M059J (cell line): ENCODE results near the gene ITPKB. TPM values are rescaled to one million over a fixed set of nuclear protein-coding genes. Genes with fewer than 3 reads are reported as not detected.
A peak's percentile ranks its signal among the peaks of the same experiment; 100 is the strongest.
"Not testable (repeated sequence)": the region's sequence is repeated elsewhere in the genome, so short reads cannot be mapped to it uniquely, and the experiment has no call there.

Experiments
- DNase-seq: peaks from one replicate; pipeline ENCODE4 v3.0.0-alpha.2; 2012; ENCODE audit warnings: low read depth
- total RNA-seq: library from RNA; depleted of rRNA; stranded (reverse); fragments of >200 nt; shearing (Covaris generic); gene quantifications from 2 replicates; pipeline ENCODE4 v1.2.3, GENCODE V29; 2014

The ITPKB gene
- total RNA-seq, 1 experiment from 2014 or later = 6.1 TPM

DNA sequence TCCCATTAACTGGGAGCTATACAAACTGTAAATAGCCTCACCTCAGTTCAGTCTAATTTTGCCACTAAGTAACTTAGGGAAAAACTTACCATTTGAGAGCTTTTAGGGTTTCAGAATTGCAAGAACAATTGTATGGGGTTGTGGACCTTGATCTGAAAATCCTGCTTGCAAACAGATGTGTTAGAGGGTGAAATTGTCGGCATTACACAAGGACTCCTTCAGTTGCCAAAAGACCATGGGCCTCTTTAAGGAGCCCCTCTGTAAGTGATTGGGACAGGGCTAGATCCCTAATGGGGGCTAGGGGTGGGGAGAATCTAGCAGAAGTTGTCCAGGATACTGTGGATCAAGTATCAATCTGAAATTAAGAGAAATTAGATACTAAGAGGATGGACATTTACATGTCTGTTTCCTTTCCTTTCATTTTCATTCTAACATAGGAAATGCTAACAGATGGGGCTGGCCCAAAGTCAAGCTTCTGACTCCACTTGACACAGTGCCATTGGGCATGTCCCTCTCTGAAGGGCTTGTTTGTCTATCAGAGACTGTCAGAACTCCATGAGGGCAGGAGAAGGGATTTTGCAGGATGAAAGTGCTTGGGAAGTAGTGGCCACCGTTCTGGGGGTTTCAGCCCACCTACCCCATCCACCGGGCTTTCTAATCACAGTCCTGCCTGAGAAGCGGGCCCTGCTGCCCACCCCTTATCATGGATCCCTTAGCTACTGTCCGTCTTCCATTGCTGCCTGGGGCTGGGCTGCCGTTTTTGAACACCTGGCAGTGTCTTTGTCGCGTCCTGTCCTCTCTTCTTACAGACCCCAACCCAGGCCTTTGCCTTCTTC lies 135.8 kb downstream of the ITPKB start:
- peak; percentile 54 for DNase-seq

DNA sequence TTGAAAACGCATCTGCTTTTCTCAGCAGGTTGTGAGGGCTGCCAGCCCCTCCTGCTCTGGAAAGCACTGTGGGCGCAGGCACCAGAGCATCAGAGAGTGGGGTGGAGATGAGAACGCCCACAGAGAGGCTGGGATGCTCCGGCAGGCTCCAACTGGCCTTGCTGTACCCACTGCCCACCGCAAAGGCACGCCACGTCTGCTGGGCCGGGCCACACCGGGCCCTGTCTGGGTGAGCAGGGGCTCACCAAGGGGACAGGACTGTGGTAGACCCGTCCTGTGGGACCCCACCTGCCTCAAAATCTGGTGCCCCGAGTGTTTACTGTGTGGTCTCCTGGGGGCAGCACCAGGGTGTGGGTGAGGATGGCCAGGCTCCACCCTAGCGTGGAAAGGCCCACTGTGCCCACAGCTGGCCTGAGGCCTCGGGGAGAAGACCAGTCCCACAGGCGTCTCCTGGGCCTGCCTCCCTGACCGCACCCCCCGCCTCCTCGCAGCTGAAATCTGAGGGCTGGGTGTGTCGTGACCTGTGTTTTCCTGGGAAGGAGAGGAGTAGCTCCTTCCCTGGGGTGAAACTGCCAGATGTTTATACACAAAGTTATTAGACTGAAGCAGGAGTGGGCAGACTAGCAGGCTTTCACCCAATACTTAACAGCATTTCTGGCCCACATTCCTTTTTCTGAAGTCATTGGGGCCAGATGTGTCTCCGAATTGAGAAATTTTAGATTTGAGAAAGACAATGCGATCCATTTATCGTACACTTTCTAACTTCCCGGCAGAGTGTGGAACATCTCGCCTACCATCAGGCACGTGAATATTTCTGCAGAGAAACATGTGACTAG lies 136.7 kb downstream of the ITPKB start:
- DNase-seq = no peak

DNA sequence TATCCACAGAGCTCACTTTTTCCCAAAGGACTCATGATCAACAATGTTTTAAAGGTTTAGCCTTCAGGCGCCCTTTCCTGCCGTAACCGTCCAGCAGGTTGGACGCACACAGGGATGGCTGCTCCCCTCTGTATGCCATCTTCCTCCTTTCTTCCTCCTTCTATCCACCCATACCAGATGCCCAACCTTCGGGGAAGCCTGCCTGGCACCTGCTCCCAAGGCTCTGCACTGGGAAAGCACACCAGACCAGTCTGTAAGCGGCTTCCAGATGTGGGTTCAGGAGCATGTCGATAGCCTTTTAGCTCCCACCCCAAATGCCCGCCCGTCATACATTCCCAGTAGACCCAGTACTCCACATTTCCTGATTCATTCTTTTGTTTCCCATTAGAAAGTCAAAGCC lies 137.6 kb downstream of the ITPKB start:
- DNase-seq = no peak

DNA sequence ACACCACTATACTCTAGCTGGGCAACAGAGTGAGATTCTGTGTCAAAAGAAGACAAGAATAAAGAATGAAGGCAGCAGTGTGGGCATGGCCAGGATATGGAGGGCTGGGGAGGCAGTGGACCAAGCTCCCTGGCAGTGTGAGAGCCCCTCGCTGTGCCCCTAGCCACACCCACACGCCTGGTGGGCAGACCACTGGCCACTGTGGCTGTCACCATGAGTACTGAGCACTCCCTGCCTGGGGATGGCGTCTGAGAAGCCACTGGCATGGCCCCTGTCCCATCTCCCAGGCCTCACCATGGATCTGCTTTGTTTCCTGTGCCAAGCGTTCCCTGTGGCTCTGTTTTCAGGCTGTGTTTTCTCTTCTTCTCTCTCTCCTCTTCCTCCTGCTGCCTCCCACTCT lies 138.8 kb downstream of the ITPKB start:
- no peak for DNase-seq

DNA sequence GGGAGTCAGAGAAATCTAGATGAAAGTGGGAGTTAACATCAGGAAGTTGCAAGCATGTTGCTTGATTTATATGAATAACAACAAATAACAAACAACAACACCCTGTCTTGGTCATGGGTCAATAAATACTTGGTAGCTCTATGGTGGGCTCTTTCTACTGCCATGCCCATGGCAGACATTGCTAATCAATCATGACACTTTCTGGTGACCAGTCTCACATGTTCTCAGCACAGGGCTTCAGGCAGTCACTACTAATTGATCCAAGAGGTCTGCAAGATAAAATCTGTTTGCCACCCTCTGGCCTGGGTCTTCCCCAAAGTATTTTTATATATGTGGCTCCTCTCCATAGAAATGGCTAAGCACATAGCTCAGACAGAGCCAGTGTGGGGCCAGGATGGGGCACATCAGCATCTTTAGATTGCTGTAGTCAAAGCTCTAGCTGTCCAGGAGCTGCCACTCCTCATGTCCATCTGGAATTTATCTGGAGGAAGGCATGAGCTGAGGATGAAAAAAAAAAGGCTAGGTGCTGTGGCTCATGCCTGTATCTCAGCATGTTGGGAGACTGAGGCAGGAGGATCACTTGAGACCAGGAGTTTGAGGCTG lies 139.3 kb downstream of the ITPKB start:
- DNase-seq = no peak

DNA sequence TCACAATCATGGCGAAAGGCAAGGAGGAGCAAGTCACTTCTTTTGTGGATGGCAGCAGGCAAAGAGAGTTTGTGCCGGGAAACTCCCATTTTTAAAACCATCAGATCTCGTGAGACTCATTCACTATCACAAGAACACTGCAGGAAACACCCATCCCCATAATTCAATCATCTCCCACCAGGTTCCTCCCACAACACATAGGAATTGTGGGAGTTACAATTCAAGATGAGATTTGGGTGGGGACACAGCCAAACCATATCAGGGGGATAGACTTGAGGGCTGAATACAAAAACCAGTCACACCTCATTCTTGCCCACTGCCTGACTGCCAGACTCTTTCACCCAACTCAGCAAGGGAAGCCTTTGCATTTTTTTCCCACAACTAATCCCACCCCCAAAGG lies 140.1 kb downstream of the ITPKB start:
- not testable (repeated sequence) for DNase-seq

DNA sequence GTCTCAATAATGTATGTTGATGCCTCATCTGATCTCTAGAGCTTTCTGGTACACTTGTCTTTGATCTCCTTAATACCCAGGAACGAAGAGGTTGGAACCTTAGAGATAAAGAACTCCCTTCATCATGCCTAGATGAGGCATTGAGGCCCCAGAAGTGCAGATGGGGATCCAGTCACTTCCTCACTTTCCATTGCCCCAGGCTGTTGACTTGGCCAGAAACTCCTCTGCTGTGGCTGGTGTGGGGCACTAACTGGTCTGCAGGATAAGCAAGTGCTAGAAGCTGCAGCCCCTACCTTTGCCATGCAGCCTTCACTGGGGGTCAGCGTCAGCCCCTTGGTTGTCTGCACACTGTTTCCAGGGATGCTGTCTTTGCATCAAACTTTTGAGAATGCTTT lies 140.6 kb downstream of the ITPKB start:
- DNase-seq = peak; percentile 40

DNA sequence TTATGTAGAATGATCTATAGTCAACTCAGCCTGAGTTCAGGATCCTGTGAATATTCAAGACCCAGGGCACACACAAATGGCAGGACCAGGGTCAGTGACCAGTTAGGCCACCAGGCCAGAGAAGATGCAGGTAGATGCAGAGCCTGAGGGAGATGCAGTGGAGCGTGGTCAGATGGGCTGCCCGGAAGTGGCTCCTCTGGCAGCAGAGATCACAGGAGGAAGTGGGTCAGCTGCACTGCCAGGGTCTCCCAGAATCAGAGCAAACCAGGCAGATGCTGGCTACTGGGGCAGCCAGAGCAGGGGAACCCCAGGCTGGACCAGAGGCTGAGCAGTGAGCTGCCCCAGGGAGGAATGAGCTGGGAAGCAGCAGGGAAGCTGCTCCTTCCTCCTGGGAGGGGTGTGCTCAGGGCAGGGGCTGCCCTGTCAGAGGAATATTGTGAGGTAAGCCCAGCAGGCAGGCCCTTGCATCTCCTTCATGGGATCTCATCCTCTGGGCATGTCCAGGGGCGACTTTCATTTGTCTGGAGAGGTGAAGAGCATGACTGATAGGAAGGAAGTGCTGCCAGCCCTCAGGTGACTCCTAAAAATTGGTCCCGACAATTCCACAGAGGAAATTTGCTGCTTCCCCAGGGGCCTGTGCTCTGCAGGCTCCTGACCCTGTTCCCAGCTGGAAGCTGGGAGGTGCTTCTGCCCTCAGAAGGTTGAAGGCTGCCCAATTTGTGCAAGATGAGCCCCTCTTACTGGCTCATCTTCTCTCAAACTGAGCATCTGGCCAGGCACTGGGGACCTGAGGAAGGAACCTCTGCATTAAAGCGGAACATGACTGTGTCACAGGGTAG lies 141.2 kb downstream of the ITPKB start:
- no peak for DNase-seq

DNA sequence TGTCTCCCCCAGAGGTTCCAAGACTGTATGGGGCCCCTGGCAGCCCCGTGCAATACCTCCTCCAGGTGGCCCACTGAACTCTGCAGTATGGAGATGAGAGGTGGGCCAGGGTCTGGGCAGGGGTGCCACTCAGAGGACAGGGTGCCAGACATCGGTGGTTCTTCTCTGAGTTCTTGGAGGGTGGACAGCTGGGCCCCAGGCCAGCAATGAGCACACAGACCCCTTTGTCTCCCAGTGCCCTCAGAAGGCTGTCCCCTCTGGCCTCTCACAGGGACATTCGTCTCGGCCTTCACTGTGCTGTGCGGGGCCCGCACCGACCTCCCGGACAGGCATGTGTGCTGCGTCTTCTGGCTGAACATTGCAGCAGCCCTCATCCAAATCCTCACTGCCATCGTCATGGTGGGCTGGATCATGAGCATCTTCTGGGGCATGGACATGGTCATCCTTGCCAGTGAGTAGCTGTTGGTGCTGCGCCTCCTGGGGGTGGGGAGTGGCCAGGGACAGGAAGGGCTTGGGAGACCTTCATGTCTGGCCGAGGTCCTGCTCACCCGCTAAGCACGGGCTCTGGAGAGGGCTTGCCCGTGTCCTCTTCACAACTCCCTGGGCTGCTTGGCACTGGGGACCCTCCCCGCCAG lies 142.4 kb downstream of the ITPKB start:
- DNase-seq = no peak

DNA sequence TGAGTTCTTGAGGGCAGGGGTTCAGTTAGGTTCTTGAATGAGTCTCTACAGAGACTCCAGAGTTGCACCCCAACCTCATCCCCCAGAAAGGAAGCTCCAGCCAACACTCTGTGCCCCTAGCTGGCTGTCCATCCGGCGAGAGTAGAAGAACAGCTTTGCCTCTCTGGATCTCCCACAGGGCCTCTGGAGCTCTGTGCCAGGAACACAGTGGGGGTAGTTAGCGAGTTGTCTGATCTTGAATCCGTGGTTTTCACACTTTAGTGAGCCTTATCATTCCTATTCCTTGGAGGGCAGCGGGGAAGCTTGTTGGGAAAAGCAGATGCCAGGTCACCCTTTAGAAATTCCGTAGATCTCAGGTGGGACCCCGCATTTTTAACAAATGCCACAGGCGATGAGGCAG lies 145.5 kb downstream of the ITPKB start:
- no peak for DNase-seq

DNA sequence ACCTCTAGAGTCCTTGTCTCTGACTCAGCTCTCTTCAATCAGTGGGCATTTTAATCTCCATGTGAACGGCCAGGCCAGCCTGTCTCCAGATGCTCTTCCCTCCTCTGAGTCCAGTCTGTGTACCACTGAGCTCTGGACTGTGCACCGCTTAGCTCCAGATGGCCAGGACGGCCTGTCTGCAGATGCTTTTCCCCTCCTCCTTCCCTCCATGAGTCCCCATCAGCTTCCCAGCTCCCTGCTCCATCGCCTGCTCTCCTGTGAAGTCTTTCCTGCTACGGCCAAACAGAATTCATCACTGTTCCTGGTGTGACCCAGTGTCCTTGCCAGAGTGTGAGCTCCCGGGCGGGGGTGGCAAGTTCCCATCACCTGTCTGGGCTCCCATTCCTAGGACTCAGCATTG lies 148.5 kb downstream of the ITPKB start:
- DNase-seq = no peak

DNA sequence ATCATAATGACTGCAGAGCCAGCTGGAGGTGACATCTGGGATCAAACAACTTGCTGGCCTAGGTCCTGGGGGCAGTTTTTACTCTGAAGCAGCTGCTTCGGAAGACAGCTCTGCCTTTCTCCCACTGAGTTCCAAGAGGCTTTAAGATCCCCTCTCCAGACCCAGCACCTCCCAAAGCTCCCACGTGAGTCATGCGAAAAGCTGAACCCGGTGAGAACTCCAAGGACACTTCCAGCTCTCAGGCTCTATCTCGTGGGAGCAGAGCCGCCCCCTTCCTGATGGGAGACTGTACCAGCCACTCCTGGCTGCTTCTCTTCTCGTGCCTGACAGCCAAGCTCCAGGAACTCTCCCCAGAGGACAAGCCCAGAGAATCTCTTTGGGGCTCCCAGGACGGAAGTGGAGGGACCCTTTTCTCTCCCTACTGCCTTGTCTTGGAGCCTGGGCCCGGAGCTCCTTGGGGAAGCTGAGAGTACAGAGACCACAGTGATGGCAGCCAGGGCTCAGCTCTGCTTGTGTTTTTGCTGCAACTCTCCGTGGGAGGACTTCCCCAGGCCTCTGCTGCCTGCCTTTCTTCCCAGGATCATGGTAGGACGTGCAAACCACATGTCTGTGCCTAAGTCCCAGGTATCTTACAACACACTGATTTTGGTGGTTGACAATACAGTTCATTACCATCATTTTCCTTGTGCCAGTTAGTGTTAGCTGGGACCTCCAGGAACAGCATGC lies 149.9 kb downstream of the ITPKB start:
- DNase-seq = no peak

DNA sequence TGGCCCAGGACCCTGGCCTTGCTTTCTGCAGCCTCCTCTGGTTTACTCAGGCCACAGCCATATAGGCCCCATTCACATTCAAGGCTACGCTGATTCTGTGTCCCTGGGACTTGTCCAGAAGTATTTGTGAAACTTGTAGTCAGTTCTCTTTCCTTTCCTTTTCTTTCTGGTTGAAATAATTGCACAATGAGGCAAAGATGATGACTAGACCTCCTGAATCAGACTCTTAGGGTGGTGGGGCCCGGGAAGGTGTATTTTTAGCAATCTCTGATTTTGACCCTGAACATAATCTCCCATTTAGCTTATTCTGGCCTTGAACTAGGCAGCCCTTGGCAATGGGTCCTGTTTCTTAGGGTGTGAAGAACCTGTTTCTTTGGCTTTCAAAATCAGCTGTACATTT lies 150.6 kb downstream of the ITPKB start:
- DNase-seq = no peak

DNA sequence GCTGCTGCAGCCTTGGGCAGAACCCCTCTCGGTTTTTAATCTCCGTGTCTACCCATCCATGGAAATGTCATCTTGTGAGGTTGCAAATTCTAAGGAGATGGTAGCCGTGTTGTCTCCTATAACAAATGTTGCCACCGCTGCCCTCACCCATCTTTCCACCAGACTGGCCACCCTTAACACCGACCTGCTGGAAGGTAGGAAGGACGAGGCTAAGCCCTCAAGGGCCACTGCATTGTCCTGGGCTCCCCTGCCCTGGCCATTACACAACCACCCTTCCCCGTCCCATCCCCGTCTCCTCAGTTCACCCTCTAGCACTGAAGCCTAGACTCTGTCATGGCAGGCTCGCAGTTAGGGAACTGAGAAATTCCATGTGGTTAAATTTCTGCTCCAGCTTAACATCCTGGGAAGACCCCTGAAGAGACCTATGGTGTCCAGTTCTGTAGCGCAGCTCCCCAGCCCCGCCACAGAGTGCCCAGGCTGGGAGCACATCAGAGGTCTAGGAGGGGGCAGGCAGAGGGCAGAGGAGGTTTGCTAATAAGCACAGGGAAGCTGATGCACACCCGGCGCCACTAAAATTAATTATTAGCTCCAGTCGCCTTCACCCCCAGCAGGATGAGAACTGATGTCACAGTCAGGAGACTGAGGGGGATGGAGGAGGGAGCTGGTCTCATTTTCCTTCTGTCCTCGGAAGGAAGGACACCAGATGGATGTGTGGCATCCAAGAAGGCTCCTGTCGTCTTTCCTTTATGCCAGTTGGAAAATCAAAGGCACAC lies 152.2 kb downstream of the ITPKB start:
- DNase-seq = no peak

DNA sequence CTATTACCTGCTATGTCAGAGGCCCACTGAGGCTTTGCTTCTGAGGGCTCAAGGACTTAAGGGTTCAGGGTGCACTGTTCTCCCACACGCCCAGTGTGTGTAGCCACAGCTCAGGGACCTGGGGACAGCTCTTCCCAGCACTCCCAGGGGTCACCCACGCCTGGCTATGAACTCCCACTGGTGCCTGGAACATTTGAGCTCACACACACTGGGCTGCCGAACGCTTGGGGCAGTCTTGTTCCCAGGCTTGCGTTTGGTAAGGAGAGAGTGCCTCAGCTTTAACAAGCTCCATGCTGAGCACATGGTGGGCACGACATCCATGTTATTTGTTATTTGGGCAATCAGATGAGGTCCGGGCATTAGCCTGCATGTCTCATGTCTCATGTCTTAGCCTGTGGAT lies 153.0 kb downstream of the ITPKB start:
- no peak for DNase-seq

DNA sequence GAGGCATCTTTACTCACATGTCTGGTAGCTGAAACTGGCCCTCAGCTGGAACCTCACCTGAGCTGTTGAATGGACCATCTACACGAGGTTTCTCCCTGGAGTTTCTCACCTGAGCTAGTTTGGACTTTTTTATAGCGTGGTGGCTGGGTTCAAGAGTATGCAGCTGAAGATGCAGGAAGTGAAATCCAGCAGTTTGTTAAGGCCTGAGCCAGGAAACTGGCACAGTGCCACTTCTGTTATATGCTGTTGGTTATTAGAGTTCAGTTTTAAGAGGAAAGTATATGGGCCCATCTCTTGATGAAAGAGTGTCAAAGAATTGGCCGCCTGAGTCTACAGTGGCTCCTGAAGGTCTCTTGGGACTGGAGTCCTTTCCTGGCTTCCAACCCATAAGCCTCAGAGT lies 154.9 kb downstream of the ITPKB start:
- no peak for DNase-seq

DNA sequence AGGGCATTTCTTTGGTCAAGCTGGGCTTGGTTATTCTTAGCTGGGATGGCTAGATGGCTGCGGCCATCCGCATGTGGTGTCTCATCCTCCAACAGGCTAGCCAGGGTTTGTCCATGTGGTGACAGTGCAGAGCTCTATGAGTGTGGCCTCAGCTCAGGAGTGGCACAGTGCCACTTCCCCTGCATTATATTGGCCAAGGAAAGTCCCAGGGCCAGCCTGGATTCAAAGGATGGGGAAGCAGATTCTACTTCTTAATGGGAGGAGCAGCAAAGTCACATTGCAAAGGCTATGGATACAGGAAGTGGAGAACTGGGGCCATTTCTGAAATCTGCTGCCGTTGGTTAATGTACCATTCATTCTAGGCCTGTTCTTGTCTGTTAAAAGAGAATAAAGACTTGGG lies 156.1 kb downstream of the ITPKB start:
- no peak for DNase-seq
